ENCODE results near the gene CYBRD1. TPM values are rescaled to one million over a fixed set of nuclear protein-coding genes. Genes with fewer than 3 reads are reported as not detected.

The CYBRD1 gene
- total RNA-seq, 1 experiment from 2014 or later, result 7.9 TPM

DNA sequence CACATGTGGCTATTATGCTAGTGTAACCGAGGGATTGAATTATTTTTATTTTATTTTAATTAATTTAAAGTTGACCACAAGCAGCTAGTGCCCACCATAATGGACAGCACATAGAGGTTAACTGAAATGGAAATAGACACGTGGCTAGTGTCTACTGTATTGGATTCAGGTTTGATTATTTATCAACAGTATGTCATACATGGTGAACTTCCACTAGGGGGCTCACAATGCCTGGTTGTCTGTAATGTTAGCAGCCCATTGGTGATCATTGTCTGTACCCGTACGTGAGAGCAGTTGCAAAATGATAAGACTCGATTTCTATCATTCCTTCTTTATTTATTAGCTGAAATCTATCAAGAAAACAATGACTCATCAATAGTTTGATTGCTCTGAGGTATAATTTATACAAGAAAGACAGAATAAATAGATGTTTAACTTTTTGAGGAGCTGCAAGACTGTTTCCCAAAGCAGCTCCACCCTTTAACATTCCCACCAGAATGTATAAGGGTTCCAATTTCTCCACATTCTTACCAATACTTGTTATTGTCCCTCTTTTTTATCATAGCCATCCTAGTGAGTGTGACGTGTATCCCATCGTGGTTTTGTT, 76.5 kb downstream of the CYBRD1 start:
- POLR2A ChIA-PET, result no interaction called here
- Mint-ChIP-seq H3K27ac (no peak overlapping the region), H3K27me3 (ENCODE audit: low read depth) (peaks cover 2% of the 10 kb centered on the region; the same call in 1 of the 2 replicates), H3K4me1 (no peaks in the 10 kb centered on the region), H3K9me3 (peaks cover 5% of the 10 kb centered on the region), H3K36me3 (no peaks in the 10 kb centered on the region), H3K4me3 (no peak overlapping the region)
- DNase-seq (ENCODE audit: low spot score) (peak; percentile 36), ATAC-seq (peak; percentile 99)
- CTCF ChIA-PET, result interaction anchor here (0.7 to 1.5 kb wide), 7 partner anchors 9 to 626 kb away, joined by 3 to 6 read pairs (median 4); partner anchors contain the start of gene DYNC1I2
- TF ChIP-seq, protein P1, sequence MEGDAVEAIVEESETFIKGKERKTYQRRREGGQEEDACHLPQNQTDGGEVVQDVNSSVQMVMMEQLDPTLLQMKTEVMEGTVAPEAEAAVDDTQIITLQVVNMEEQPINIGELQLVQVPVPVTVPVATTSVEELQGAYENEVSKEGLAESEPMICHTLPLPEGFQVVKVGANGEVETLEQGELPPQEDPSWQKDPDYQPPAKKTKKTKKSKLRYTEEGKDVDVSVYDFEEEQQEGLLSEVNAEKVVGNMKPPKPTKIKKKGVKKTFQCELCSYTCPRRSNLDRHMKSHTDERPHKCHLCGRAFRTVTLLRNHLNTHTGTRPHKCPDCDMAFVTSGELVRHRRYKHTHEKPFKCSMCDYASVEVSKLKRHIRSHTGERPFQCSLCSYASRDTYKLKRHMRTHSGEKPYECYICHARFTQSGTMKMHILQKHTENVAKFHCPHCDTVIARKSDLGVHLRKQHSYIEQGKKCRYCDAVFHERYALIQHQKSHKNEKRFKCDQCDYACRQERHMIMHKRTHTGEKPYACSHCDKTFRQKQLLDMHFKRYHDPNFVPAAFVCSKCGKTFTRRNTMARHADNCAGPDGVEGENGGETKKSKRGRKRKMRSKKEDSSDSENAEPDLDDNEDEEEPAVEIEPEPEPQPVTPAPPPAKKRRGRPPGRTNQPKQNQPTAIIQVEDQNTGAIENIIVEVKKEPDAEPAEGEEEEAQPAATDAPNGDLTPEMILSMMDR (IDR thresholded peaks at IDR 0.05), result peak; percentile 77
- TF ChIP-seq, protein P2, sequence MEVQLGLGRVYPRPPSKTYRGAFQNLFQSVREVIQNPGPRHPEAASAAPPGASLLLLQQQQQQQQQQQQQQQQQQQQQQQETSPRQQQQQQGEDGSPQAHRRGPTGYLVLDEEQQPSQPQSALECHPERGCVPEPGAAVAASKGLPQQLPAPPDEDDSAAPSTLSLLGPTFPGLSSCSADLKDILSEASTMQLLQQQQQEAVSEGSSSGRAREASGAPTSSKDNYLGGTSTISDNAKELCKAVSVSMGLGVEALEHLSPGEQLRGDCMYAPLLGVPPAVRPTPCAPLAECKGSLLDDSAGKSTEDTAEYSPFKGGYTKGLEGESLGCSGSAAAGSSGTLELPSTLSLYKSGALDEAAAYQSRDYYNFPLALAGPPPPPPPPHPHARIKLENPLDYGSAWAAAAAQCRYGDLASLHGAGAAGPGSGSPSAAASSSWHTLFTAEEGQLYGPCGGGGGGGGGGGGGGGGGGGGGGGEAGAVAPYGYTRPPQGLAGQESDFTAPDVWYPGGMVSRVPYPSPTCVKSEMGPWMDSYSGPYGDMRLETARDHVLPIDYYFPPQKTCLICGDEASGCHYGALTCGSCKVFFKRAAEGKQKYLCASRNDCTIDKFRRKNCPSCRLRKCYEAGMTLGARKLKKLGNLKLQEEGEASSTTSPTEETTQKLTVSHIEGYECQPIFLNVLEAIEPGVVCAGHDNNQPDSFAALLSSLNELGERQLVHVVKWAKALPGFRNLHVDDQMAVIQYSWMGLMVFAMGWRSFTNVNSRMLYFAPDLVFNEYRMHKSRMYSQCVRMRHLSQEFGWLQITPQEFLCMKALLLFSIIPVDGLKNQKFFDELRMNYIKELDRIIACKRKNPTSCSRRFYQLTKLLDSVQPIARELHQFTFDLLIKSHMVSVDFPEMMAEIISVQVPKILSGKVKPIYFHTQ (CRISPR knock-in tag; IDR thresholded peaks at IDR 0.05), result no peak
- no peak for TF ChIP-seq NFYB (CRISPR knock-in tag; conservative IDR thresholded peaks at IDR 0.05; ENCODE audit: low read depth)

DNA sequence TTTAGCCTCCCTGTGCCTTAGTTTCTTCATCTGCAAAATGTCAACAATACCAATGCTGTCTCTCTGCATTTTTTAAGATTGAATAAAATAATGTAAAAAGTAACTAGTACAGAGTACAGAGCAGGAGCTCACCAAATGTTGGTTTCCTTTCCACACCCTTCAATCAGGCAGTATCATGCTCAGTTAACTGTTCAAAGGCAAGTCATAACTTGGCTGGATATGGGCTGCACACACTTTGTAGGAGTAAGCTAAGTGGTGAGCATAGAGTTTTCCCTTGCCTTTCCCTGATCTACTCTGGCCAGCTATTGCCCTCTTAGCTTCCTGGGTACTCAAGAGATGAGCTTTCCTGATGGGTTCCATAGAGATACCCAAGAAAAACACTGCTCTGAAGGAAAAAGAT, 77.9 kb downstream of the CYBRD1 start:
- POLR2A ChIA-PET, result no interaction called here
- peaks cover 2% of the 10 kb centered on the region; the same call in 1 of the 2 replicates for H3K27me3 Mint-ChIP-seq (ENCODE audit: low read depth)
- H3K4me3 Mint-ChIP-seq, result no peak overlapping the region
- H3K36me3 Mint-ChIP-seq, result no peaks in the 10 kb centered on the region
- no peak overlapping the region for H3K27ac Mint-ChIP-seq
- H3K4me1 Mint-ChIP-seq, result no peaks in the 10 kb centered on the region
- CTCF ChIA-PET, result interaction anchor here (0.6 to 1.5 kb wide), 2 partner anchors 34 to 87 kb away, joined by 4 to 6 read pairs; partner anchors contain the start of gene DYNC1I2
- DNase-seq (ENCODE audit: low spot score) (no peak), ATAC-seq (no peak)
- H3K9me3 Mint-ChIP-seq, result no peaks in the 10 kb centered on the region
- TF ChIP-seq, protein P3, sequence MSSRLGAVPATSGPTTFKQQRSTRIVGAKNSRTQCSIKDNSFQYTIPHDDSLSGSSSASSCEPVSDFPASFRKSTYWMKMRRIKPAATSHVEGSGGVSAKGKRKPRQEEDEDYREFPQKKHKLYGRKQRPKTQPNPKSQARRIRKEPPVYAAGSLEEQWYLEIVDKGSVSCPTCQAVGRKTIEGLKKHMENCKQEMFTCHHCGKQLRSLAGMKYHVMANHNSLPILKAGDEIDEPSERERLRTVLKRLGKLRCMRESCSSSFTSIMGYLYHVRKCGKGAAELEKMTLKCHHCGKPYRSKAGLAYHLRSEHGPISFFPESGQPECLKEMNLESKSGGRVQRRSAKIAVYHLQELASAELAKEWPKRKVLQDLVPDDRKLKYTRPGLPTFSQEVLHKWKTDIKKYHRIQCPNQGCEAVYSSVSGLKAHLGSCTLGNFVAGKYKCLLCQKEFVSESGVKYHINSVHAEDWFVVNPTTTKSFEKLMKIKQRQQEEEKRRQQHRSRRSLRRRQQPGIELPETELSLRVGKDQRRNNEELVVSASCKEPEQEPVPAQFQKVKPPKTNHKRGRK (CRISPR knock-in tag; IDR thresholded peaks at IDR 0.05; ENCODE audit: borderline replicate concordance), result no peak
- no peak for TF ChIP-seq NFATC4 (CRISPR knock-in tag; IDR thresholded peaks at IDR 0.05)
- no peak for TF ChIP-seq KAT7 (CRISPR knock-in tag; IDR thresholded peaks at IDR 0.05; ENCODE audit: borderline replicate concordance)
- TF ChIP-seq, protein P4, sequence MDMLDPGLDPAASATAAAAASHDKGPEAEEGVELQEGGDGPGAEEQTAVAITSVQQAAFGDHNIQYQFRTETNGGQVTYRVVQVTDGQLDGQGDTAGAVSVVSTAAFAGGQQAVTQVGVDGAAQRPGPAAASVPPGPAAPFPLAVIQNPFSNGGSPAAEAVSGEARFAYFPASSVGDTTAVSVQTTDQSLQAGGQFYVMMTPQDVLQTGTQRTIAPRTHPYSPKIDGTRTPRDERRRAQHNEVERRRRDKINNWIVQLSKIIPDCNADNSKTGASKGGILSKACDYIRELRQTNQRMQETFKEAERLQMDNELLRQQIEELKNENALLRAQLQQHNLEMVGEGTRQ (CRISPR knock-in tag; IDR thresholded peaks at IDR 0.05), result no peak
- no peak for TF ChIP-seq FOXJ3 (CRISPR knock-in tag; IDR thresholded peaks at IDR 0.05; ENCODE audit: borderline replicate concordance)
- TF ChIP-seq, protein P5, sequence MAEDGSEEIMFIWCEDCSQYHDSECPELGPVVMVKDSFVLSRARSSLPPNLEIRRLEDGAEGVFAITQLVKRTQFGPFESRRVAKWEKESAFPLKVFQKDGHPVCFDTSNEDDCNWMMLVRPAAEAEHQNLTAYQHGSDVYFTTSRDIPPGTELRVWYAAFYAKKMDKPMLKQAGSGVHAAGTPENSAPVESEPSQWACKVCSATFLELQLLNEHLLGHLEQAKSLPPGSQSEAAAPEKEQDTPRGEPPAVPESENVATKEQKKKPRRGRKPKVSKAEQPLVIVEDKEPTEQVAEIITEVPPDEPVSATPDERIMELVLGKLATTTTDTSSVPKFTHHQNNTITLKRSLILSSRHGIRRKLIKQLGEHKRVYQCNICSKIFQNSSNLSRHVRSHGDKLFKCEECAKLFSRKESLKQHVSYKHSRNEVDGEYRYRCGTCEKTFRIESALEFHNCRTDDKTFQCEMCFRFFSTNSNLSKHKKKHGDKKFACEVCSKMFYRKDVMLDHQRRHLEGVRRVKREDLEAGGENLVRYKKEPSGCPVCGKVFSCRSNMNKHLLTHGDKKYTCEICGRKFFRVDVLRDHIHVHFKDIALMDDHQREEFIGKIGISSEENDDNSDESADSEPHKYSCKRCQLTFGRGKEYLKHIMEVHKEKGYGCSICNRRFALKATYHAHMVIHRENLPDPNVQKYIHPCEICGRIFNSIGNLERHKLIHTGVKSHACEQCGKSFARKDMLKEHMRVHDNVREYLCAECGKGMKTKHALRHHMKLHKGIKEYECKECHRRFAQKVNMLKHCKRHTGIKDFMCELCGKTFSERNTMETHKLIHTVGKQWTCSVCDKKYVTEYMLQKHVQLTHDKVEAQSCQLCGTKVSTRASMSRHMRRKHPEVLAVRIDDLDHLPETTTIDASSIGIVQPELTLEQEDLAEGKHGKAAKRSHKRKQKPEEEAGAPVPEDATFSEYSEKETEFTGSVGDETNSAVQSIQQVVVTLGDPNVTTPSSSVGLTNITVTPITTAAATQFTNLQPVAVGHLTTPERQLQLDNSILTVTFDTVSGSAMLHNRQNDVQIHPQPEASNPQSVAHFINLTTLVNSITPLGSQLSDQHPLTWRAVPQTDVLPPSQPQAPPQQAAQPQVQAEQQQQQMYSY (CRISPR knock-in tag; IDR thresholded peaks at IDR 0.05), result no peak
- TF ChIP-seq, protein P1 (IDR thresholded peaks at IDR 0.05), result no peak
- no peak for TF ChIP-seq ZNF671 (CRISPR knock-in tag; IDR thresholded peaks at IDR 0.05)
- TF ChIP-seq ATF1 (CRISPR knock-in tag; IDR thresholded peaks at IDR 0.05), result no peak
- TF ChIP-seq ZNF232 (CRISPR knock-in tag; IDR thresholded peaks at IDR 0.05), result no peak
- TF ChIP-seq MXD4 (CRISPR knock-in tag; IDR thresholded peaks at IDR 0.05; ENCODE audit: borderline replicate concordance), result no peak
- TF ChIP-seq FOXP1 (CRISPR knock-in tag; IDR thresholded peaks at IDR 0.05; ENCODE audit: borderline replicate concordance), result no peak

Measured in WTC11 (cell line).